AG09309 (cell line): ENCODE results near the gene VPS8.

Experiments used
- DNase-seq: peaks from one replicate; pipeline ENCODE4 v3.0.0-alpha.2; 2010; ENCODE audit warnings: low read depth
- H3K4me3 ChIP-seq: 2 replicates; pipeline ENCODE4 v1.5.1; 2011; ENCODE audit warnings: mild to moderate bottlenecking, low read depth, low read length, moderate library complexity; ENCODE audit not compliant: control insufficient read depth
- TF ChIP-seq, protein P1 (sequence below): IDR thresholded peaks from 2 replicates; pipeline ENCODE4 v1.5.1; 2011; ENCODE audit warnings: mild to moderate bottlenecking, low read depth, low read length, inconsistent platforms; ENCODE audit not compliant: insufficient read depth, control insufficient read depth; ENCODE audit errors: missing control alignments

The VPS8 gene

DNA sequence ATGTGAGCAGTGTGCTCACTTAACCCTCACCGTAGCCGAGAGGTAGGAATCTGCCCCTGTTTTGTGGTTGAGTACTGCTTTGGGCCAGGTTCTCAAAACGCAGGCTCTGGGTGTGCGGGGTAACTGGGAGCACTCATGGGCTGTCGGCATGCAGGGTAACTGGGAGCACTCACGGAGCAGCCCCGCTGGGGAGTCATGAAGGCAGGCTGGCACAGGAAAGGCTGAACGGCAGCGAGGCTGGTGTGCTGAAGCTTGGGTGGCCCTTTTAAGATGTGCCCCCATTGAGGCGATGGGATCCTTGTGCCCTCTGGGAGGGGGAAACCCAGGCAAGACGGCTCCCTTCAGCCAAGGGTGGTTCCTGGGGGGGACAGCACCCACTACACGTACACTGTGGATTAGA lies 44.6 kb upstream of the VPS8 start:
- H3K4me3 ChIP-seq: no peak overlapping the region
- no peak for DNase-seq
- TF ChIP-seq, protein P1, sequence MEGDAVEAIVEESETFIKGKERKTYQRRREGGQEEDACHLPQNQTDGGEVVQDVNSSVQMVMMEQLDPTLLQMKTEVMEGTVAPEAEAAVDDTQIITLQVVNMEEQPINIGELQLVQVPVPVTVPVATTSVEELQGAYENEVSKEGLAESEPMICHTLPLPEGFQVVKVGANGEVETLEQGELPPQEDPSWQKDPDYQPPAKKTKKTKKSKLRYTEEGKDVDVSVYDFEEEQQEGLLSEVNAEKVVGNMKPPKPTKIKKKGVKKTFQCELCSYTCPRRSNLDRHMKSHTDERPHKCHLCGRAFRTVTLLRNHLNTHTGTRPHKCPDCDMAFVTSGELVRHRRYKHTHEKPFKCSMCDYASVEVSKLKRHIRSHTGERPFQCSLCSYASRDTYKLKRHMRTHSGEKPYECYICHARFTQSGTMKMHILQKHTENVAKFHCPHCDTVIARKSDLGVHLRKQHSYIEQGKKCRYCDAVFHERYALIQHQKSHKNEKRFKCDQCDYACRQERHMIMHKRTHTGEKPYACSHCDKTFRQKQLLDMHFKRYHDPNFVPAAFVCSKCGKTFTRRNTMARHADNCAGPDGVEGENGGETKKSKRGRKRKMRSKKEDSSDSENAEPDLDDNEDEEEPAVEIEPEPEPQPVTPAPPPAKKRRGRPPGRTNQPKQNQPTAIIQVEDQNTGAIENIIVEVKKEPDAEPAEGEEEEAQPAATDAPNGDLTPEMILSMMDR: no peak

DNA sequence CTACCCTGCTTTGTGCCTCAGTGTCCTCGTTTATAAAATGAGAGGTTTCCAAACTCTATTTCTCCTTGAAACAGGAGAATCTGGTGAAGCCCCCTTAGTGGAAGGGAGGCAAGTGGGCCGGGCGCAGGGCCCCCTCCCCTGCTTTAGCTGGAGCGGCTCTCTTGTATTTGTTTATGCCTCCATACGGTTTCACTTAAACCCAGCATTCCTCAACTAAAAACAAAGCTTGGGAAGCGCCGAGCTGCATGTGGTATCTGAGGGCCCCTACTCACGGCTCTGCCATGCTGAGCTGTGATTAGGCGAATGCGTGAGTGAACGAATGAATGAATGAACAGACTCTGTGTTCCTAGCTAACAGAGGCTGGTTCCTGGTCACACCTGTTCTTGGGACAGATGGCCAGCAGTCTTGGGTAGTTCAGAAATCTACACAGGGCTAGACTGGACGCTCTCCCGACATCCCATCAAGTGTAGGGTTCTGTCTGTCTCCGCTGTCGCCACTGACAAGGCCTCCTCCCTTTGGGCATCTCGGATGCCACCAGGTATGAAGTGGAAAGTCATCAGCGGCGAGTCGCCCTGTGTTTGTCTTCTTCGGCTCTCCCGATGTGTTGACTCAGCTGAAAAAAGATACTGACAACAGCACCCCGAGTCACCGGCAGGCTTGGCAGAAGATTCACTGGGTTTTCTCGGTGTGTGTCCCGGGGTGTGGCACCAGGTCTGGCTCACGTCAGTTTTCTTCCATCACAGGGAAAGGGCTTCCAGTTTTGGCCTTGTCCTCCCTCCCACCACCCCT lies 42.4 kb upstream of the VPS8 start:
- TF ChIP-seq, protein P1: no peak
- no peak for DNase-seq
- H3K4me3 ChIP-seq: no peak overlapping the region

DNA sequence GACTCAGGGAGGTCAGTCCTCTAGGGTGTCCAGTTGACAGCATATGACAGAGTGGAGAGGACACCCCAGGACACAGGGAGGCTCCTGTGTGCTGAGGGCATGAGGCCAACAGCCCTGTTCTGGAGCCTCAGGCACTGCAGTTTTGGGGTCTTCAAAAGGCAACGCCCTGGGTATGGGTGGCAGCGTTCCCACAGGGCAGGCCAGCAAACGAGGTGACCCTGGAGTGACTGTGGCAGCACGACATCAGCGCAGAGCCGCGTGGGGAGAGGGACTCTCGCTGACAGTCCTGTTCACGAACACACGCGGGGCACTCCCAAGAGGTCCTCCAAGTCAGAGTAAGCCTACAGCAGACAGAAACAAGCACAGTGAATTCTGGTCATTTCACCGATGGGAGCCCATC lies 41.4 kb upstream of the VPS8 start:
- DNase-seq: no peak
- TF ChIP-seq, protein P1: no peak
- no peak overlapping the region for H3K4me3 ChIP-seq

DNA sequence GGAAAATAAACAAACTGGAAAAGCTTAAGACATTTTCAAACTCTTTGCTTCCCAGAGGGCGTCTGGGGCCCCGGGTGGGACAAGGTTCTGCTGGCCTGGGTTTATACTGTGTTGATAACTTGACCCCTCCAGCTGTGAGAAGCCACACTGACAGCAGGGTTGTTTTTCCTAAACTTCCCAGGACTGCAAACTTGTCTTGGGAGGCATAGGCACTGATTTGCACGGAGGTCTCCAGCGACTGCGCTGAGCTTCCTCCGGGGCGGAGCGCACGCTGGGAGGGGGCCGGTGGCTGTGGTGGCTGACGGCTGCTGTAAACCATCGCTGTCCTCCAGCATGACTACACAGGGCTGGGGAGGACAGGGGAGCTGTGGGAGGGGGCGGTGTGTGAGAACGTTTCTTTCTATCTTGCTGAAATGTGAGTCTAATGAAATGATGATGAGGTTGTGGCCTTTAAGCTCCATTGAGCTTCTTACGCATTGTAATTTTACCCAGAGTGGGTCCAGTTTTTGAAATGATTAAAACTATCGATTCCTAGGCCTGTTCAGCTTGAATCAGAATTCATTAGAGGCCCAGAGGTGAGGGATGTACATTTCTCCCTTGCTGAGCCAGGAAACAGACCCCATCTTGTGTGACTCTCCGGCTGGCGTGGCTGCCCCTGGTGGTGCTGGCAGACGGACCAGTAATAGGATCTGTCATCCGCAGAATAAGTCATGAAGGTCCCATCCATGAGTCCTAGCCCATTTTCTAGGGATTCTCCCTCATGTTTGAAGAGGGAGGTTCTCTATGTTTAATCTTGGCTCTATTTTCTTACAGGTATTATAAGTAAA lies 40.5 kb upstream of the VPS8 start:
- no peak overlapping the region for H3K4me3 ChIP-seq
- TF ChIP-seq, protein P1: no peak
- no peak for DNase-seq

DNA sequence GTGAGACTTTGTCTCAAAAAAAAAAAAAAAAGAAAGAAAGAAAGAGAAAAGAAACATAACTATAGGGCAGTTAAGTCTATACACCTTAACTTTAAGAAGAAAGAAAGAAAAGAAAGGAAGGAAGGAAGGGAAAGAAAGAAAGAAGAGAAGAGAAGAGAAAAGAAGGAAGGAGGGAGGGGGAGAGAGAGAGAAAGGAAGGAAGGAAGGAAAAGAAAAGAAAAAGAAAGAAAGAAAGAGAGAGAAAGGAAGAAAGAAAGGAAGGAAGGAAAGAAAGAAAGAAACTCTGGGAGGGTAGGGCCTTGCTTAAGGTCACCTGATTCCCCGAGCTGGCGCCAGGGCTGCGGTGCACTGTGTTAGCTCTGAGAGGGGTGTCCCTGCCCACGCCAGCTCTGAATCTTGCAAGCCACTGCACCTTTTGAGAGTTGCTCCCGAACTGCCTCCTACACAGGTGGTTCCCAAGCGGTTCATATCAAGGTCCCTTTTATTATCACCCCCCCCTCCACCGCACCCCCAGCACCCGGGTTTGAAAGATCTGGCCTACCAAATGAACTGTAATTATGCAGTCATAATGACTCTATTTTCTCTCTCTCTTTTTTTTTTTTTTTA lies 39.2 kb upstream of the VPS8 start:
- TF ChIP-seq, protein P1: no peak

DNA sequence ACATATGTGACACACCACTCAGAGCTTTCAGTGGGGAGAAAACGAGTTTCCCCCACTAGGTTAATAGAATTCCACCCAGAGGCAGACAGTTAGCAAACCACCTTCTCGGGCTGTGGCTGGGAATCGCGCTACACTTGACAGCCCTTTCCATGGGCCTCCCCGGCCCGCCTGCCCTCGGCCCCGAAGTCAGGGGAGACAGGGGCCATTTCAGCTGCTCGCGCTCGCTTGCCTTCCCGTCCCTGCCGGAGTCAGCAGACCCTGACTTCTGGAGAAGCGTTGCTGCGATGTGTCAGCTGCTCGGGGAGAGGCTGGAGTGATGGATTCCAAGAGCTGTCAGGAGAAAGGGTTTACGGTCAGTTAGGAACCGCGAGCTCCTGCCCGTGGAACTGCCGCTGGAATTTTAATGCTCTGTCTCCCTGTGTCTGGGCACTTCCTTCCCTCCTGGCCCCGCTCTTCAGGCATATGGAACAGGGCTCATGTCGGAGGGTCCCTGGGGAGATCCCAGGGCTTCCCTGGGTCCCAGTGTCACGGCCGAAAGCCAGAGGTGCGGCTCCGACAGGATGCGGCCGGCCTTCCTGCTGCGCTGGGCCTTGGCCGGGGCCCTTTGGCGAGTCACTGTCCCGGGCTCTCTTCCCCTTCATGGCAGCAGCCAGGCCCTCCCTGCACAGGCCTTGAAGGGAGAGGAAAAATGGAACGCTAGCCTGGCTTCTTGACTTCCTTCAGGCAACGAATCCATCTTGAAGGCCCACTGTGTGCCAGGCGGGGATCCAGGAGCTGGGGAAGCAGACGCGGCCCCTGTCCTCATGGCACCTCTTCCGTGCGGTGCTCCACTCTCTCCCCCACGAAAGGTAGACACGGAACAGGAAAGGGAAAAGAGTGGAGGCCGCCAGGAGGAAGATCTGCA lies 38.4 kb upstream of the VPS8 start:
- H3K4me3 ChIP-seq: no peak overlapping the region
- DNase-seq: no peak
- TF ChIP-seq, protein P1: no peak

More for the DNA sequence above, 39.2 kb upstream of the VPS8 start:
- no peak overlapping the region for H3K4me3 ChIP-seq
- DNase-seq: no peak
